Measurements from ENCODE around the gene ARL6IP6. TPM values are rescaled to one million over a fixed set of nuclear protein-coding genes. Genes with fewer than 3 reads are reported as not detected.

The ARL6IP6 gene
- total RNA-seq, result 10 to 100 TPM; 12.6 to 25.9 (median 19.0) TPM

GRCh38 chr2:152718076-152718908, at the start of gene ARL6IP6:
Gene ARL6IP6 (plus strand): TSS chr2:152718620. CDS start chr2:152718625, 5 bp downstream.
- TF ChIP-seq, protein P1, sequence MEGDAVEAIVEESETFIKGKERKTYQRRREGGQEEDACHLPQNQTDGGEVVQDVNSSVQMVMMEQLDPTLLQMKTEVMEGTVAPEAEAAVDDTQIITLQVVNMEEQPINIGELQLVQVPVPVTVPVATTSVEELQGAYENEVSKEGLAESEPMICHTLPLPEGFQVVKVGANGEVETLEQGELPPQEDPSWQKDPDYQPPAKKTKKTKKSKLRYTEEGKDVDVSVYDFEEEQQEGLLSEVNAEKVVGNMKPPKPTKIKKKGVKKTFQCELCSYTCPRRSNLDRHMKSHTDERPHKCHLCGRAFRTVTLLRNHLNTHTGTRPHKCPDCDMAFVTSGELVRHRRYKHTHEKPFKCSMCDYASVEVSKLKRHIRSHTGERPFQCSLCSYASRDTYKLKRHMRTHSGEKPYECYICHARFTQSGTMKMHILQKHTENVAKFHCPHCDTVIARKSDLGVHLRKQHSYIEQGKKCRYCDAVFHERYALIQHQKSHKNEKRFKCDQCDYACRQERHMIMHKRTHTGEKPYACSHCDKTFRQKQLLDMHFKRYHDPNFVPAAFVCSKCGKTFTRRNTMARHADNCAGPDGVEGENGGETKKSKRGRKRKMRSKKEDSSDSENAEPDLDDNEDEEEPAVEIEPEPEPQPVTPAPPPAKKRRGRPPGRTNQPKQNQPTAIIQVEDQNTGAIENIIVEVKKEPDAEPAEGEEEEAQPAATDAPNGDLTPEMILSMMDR (IDR thresholded peaks at IDR 0.05), result no peak
- peak; percentile 68 for DNase-seq (ENCODE audit: low spot score)
- peak; percentile 84 for ATAC-seq (ENCODE audit: low FRiP score)

- ATAC-seq (ENCODE audit: low FRiP score), result no peak
- no peak for DNase-seq (ENCODE audit: low spot score)
- TF ChIP-seq, protein P1 (IDR thresholded peaks at IDR 0.05), result no peak
Measured at GRCh38 chr2:152674334-152674733, 44.1 kb upstream of the ARL6IP6 start.

DNA sequence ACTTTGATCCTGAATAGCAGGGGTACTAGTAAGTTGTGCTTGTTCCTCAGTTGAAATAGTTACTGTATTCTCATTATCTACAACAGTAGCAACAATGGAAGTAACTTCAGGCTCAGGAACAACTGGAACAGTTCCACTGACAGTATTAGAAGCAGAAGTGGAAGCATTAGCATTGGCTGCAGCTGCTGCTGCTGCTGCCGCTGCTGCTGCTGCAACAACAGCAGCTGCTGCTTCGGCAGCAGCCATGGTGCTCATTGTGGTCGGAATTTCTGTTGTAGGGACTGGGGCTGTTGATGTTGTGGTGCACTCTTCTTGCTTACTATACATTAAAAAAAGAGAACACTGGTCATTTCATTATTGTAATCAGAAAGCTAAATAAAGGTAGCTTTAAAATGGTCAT, 42.0 kb upstream of the ARL6IP6 start:
- ATAC-seq (ENCODE audit: low FRiP score), result no peak
- DNase-seq (ENCODE audit: low spot score), result no peak
- TF ChIP-seq, protein P1 (IDR thresholded peaks at IDR 0.05), result no peak

GRCh38 chr2:152678808-152679207, 39.6 kb upstream of the ARL6IP6 start:
- TF ChIP-seq, protein P1 (IDR thresholded peaks at IDR 0.05), result no peak
- ATAC-seq (ENCODE audit: low FRiP score) (no peak), DNase-seq (ENCODE audit: low spot score) (no peak)

DNA sequence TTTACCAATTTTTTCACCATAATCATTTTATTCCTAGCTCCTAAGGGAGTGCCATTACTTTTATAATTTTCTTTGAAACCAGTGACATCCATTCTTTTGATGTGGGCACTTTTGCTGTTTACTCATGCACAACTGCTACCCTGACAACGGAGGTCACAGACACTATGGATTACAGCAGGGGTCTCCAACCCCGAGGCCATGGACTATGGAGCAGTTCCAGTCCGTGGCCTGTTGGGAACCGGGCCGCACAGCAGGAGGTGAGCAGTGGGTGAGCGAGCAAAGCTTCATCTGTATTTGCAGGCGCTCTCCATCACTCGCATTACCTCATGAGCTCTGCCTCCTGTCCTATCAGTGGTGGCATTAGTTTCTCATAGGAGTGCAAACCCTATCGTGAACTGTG, 35.8 kb upstream of the ARL6IP6 start:
- DNase-seq (ENCODE audit: low spot score) (no peak), ATAC-seq (ENCODE audit: low FRiP score) (no peak)
- TF ChIP-seq, protein P1 (IDR thresholded peaks at IDR 0.05), result no peak

- ATAC-seq (ENCODE audit: low FRiP score) (no peak), DNase-seq (ENCODE audit: low spot score) (no peak)
- TF ChIP-seq, protein P1 (IDR thresholded peaks at IDR 0.05), result no peak
Measured at GRCh38 chr2:152683400-152683799, 35.0 kb upstream of the ARL6IP6 start.

GRCh38 chr2:152686321-152686720, 32.1 kb upstream of the ARL6IP6 start:
- TF ChIP-seq, protein P1 (IDR thresholded peaks at IDR 0.05), result no peak
- DNase-seq (ENCODE audit: low spot score) (no peak), ATAC-seq (ENCODE audit: low FRiP score) (no peak)

All from omental fat pad (tissue), 4 donors.